Stimulated activated CD4-positive, alpha-beta T cell treated with anti-CD3 and anti-CD28 coated beads, Interleukin-12 subunit alpha, Interleukin-12 subunit beta, amount 100 ng/mL, for 24 hours (primary cell): ENCODE results near the gene SF3B3.
"Not testable (repeated sequence)": the region's sequence is repeated elsewhere in the genome, so short reads cannot be mapped to it uniquely, and the experiment has no call there.

ENCODE experiments used
- DNase-seq, 2 experiments: peaks; one replicate each; pipeline ENCODE4 v3.0.0-alpha.2; 2020; ENCODE audit warnings: low read depth in 2 of 2

SF3B3 gene

GRCh38 chr16:70565053-70565452 lies 41.4 kb downstream of the SF3B3 start:
- no peak for DNase-seq

GRCh38 chr16:70568601-70569237 lies 45.1 kb downstream of the SF3B3 start:
- no peak for DNase-seq

GRCh38 chr16:70569752-70570151 lies 46.1 kb downstream of the SF3B3 start:
- DNase-seq: no peak

GRCh38 chr16:70570967-70571570 lies 47.5 kb downstream of the SF3B3 start:
- DNase-seq: no peak

- no peak for DNase-seq
These were observed 48.0 kb downstream of the SF3B3 start for GRCh38 chr16:70571623-70572022.

- DNase-seq: no peak
These were observed 48.7 kb downstream of the SF3B3 start for GRCh38 chr16:70572050-70572925.

- DNase-seq: no peak
These were observed 49.3 kb downstream of the SF3B3 start for GRCh38 chr16:70572926-70573270.

GRCh38 chr16:70573451-70574121 lies 50.0 kb downstream of the SF3B3 start:
- DNase-seq: no peak

- no peak for DNase-seq
These were observed 51.1 kb downstream of the SF3B3 start for GRCh38 chr16:70574595-70575271.

GRCh38 chr16:70575376-70575775 lies 51.8 kb downstream of the SF3B3 start:
- no peak for DNase-seq

- no peak for DNase-seq
These were observed 53.0 kb downstream of the SF3B3 start for GRCh38 chr16:70576431-70577255.

GRCh38 chr16:70577256-70577698 lies 53.7 kb downstream of the SF3B3 start:
- DNase-seq: peak in 1 of 2 experiments; percentile 17

- DNase-seq: no peak
These were observed 54.4 kb downstream of the SF3B3 start for GRCh38 chr16:70578035-70578434.

GRCh38 chr16:70579248-70579647 lies 55.6 kb downstream of the SF3B3 start:
- DNase-seq: no peak

- no peak for DNase-seq
These were observed 56.3 kb downstream of the SF3B3 start for GRCh38 chr16:70579648-70580630.

GRCh38 chr16:70582280-70582978 lies 58.8 kb downstream of the SF3B3 start:
- DNase-seq: no peak

- no peak for DNase-seq
These were observed 63.1 kb downstream of the SF3B3 start for GRCh38 chr16:70586731-70587130.

- no peak for DNase-seq
These were observed 64.9 kb downstream of the SF3B3 start for GRCh38 chr16:70588565-70588964.

GRCh38 chr16:70589416-70589815 lies 65.8 kb downstream of the SF3B3 start:
- not testable (repeated sequence) for DNase-seq
